Measurements from ENCODE around the gene BAK1. TPM values are rescaled to one million over a fixed set of nuclear protein-coding genes. Genes with fewer than 3 reads are reported as not detected.

The BAK1 gene
- polyA plus RNA-seq, 1 donor (not counting 4 experiments of a cell fraction or from before 2014, with no cell fraction given), result 61.1 TPM

DNA sequence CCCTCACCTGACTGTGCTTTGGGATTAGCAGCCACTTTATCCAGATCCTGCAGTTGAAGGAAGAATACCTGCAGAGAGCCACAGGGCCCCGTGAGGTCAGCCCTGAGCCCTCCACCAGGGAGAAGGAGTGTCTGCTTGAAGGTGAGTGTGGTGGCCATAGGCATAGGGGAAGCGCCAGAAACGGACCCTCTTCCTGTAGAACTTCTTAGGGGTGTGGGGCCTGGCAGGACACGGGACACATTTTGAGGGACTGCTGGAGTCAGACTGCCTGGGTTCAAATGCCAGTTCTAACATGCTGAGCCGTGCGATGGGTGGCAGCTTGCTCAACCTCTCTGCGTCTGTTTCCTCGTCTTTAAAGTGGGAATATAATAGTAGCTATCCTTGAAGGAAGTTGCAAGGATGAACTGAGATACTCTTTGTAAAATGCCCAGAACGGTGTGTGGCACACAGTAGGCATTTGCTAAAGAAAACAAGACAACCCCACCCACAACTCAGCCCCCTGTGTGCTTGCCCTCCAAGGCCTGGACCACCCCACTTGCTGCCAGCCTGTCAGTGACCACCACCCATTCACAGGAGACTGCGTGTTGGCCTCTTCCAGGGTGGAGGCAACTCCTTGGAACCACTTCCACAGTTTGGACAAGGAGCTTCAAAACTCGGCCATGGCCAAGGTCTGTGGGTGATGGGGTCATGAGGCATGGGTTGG, 4.8 kb upstream of the BAK1 start:
- Histone ChIP-seq H3K27ac (ENCODE audit: control insufficient read depth, insufficient read depth, low read length) (no peak overlapping the region), H2AFZ (ENCODE audit: control insufficient read depth, low read length) (no peak overlapping the region), H3K9me1 (ENCODE audit: control insufficient read depth, extremely low read depth, insufficient read depth, low read length) (no peaks in the 10 kb centered on the region), H3K4me1 (ENCODE audit: control insufficient read depth, extremely low read depth, insufficient read depth, low read length) (peaks cover 24% of the 10 kb centered on the region), H3K27me3 (ENCODE audit: control insufficient read depth, extremely low read depth, insufficient read depth, low read length) (no peaks in the 10 kb centered on the region), H3K4me3 (ENCODE audit: control insufficient read depth in 2 of 3, extremely low read depth in 1 of 3, insufficient read depth in 2 of 3, low read depth in 1 of 3, low read length in 3 of 3) (no peak overlapping the region), H4K20me1 (ENCODE audit: control insufficient read depth, extremely low read depth, insufficient read depth, low read length) (no peaks in the 10 kb centered on the region), H3K79me2 (ENCODE audit: control insufficient read depth, insufficient read depth, low read length) (peaks cover 2% of the 10 kb centered on the region), H3K36me3 (ENCODE audit: control insufficient read depth in 2 of 2, extremely low read depth in 1 of 2, insufficient read depth in 2 of 2, low read length in 2 of 2) (no peaks in the 10 kb centered on the region), H3K4me2 (ENCODE audit: control insufficient read depth, extremely low read depth, insufficient read depth, low read depth, low read length) (no peak overlapping the region), H3K9me3 (ENCODE audit: control insufficient read depth, low read depth, low read length) (no peaks in the 10 kb centered on the region), H3K9ac (ENCODE audit: control insufficient read depth, extremely low read depth, insufficient read depth, low read length) (no peak overlapping the region)
- FAIRE-seq, result no peak
- no peak for DNase-seq (ENCODE audit: low read depth, low spot score)
- TF ChIP-seq, protein P1, sequence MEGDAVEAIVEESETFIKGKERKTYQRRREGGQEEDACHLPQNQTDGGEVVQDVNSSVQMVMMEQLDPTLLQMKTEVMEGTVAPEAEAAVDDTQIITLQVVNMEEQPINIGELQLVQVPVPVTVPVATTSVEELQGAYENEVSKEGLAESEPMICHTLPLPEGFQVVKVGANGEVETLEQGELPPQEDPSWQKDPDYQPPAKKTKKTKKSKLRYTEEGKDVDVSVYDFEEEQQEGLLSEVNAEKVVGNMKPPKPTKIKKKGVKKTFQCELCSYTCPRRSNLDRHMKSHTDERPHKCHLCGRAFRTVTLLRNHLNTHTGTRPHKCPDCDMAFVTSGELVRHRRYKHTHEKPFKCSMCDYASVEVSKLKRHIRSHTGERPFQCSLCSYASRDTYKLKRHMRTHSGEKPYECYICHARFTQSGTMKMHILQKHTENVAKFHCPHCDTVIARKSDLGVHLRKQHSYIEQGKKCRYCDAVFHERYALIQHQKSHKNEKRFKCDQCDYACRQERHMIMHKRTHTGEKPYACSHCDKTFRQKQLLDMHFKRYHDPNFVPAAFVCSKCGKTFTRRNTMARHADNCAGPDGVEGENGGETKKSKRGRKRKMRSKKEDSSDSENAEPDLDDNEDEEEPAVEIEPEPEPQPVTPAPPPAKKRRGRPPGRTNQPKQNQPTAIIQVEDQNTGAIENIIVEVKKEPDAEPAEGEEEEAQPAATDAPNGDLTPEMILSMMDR (optimal IDR thresholded peaks at IDR 0.05 in 1 of 3, IDR thresholded peaks at IDR 0.05 in 1 of 3, conservative IDR thresholded peaks at IDR 0.05 in 1 of 3; ENCODE audit: extremely low read depth in 1 of 3, insufficient read depth in 2 of 3, low read length in 3 of 3), result no peak
- no peak for TF ChIP-seq EZH2 (IDR thresholded peaks at IDR 0.05; ENCODE audit: low read length)
- dilution Hi-C loops (cut with MboI; ENCODE audit: extremely low pct_ligation_motif_present, low sequenced_read_pairs), result no loop called here

DNA sequence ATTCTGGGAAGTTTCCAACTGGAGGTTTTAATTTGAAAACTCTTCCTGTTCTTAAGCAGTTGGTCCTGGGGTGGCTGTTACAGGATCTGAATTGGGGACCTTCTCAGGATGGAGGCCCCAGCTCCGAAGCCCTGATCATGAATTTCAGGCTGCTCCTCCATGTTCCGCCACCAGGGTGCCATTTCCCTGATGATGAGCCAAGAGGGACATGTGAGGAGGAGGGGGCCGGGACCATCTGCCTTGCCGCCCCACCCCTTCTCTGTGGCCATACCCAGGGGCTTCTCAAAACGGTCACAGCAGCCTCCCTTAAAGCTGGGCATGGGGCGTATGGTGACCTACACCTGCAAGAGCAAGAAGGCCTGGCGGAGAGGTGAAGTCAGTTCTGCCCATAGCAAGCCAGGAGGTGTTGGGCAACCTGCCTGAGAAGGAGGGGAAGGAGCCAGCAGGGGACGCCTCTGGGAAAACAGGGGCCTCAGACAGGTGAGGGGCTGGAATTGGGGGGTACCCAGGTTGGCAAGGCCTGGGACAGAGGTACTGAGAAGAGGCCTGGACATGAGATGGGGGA, 3.6 kb upstream of the BAK1 start:
- no peak overlapping the region for H3K4me3 ChIP-seq (ENCODE audit: control insufficient read depth in 2 of 3, extremely low read depth in 1 of 3, insufficient read depth in 2 of 3, low read depth in 1 of 3, low read length in 3 of 3)
- no peak for FAIRE-seq
- H3K36me3 ChIP-seq (ENCODE audit: control insufficient read depth in 2 of 2, extremely low read depth in 1 of 2, insufficient read depth in 2 of 2, low read length in 2 of 2), result no peaks in the 10 kb centered on the region
- no peaks in the 10 kb centered on the region for H3K9me3 ChIP-seq (ENCODE audit: control insufficient read depth, low read depth, low read length)
- peaks cover 14% of the 10 kb centered on the region for H3K79me2 ChIP-seq (ENCODE audit: control insufficient read depth, insufficient read depth, low read length)
- H3K27me3 ChIP-seq (ENCODE audit: control insufficient read depth, extremely low read depth, insufficient read depth, low read length), result no peaks in the 10 kb centered on the region
- dilution Hi-C loops (cut with MboI; ENCODE audit: extremely low pct_ligation_motif_present, low sequenced_read_pairs), result no loop called here
- H3K9ac ChIP-seq (ENCODE audit: control insufficient read depth, extremely low read depth, insufficient read depth, low read length), result no peak overlapping the region
- no peak overlapping the region for H3K4me2 ChIP-seq (ENCODE audit: control insufficient read depth, extremely low read depth, insufficient read depth, low read depth, low read length)
- no peak overlapping the region for H3K27ac ChIP-seq (ENCODE audit: control insufficient read depth, insufficient read depth, low read length)
- no peak for DNase-seq (ENCODE audit: low read depth, low spot score)
- no peak overlapping the region for H2AFZ ChIP-seq (ENCODE audit: control insufficient read depth, low read length)
- H4K20me1 ChIP-seq (ENCODE audit: control insufficient read depth, extremely low read depth, insufficient read depth, low read length), result no peaks in the 10 kb centered on the region
- peaks cover 15% of the 10 kb centered on the region for H3K4me1 ChIP-seq (ENCODE audit: control insufficient read depth, extremely low read depth, insufficient read depth, low read length)
- TF ChIP-seq, protein P1 (optimal IDR thresholded peaks at IDR 0.05 in 1 of 3, IDR thresholded peaks at IDR 0.05 in 1 of 3, conservative IDR thresholded peaks at IDR 0.05 in 1 of 3; ENCODE audit: extremely low read depth in 1 of 3, insufficient read depth in 2 of 3, low read length in 3 of 3), result peak in 2 of 3 experiments; percentile 51 to 61
- TF ChIP-seq EZH2 (IDR thresholded peaks at IDR 0.05; ENCODE audit: low read length), result no peak
- no peaks in the 10 kb centered on the region for H3K9me1 ChIP-seq (ENCODE audit: control insufficient read depth, extremely low read depth, insufficient read depth, low read length)

Data from keratinocyte (primary cell).